DOHH2 (cell line): ENCODE data around the gene GATAD2A.

Experiments
- H3F3A ChIP-seq: fragments of 200-600 bp; sonication (generic), shearing (Covaris generic); 2 replicates; pipeline ENCODE4 v1.6.0; 2016; ENCODE audit warnings: antibody characterized with exemption, mild to moderate bottlenecking; ENCODE audit not compliant: control insufficient read depth, insufficient read depth
- H3K27ac ChIP-seq: fragments of 200-600 bp; sonication (generic); 2 replicates; pipeline ENCODE4 v1.5.1; 2014; ENCODE audit warnings: low read depth, mild to moderate bottlenecking, low read length, moderate library complexity
- H3K27me3 ChIP-seq: fragments of 200-600 bp; sonication (generic); 2 replicates; pipeline ENCODE4 v1.6.1; 2014; ENCODE audit warnings: mild to moderate bottlenecking, low read length, mixed read lengths; ENCODE audit not compliant: control insufficient read depth
- H3K36me3 ChIP-seq: fragments of 200-600 bp; sonication (generic); 2 replicates; pipeline ENCODE4 v1.6.1; 2014; ENCODE audit warnings: mild to moderate bottlenecking, low read length, moderate library complexity, mixed read lengths; ENCODE audit not compliant: control insufficient read depth
- H3K4me1 ChIP-seq: fragments of 200-600 bp; sonication (generic); 2 replicates; pipeline ENCODE4 v1.6.1; 2014; ENCODE audit warnings: mild to moderate bottlenecking, low read length, mixed read lengths; ENCODE audit not compliant: control insufficient read depth
- H3K4me2 ChIP-seq: fragments of 200-600 bp; sonication (generic); 2 replicates; pipeline ENCODE4 v1.6.0; 2014; ENCODE audit warnings: mild to moderate bottlenecking, low read length, moderate library complexity
- H3K4me3 ChIP-seq: fragments of 200-600 bp; sonication (generic); 2 replicates; pipeline ENCODE4 v1.5.1; 2014; ENCODE audit warnings: mild to moderate bottlenecking, low read length, mixed read lengths
- H3K79me2 ChIP-seq: fragments of 200-600 bp; sonication (generic); 2 replicates; pipeline ENCODE4 v1.6.1; 2014; ENCODE audit warnings: mild to moderate bottlenecking, low read length, mixed read lengths; ENCODE audit not compliant: control insufficient read depth
- H3K9me2 ChIP-seq: fragments of 200-600 bp; sonication (generic); replicated peaks from 2 replicates; pipeline ENCODE4 v1.6.1; 2014; ENCODE audit warnings: mild to moderate bottlenecking, low read length, mixed read lengths; ENCODE audit not compliant: control insufficient read depth
- H3K9me3 ChIP-seq: fragments of 200-600 bp; sonication (generic); 2 replicates; pipeline ENCODE4 v1.6.1; 2014; ENCODE audit warnings: antibody characterized with exemption, low read length, mixed read lengths; ENCODE audit not compliant: control insufficient read depth, insufficient read depth
- H4K20me1 ChIP-seq: fragments of 200-600 bp; sonication (generic); 2 replicates; pipeline ENCODE4 v1.6.0; 2014; ENCODE audit warnings: low read depth, mild to moderate bottlenecking, antibody characterized with exemption, low read length, moderate library complexity; ENCODE audit not compliant: control insufficient read depth, insufficient read depth
- EZH2phosphoT487 ChIP-seq: fragments of 200-600 bp; sonication (generic); IDR thresholded peaks from 2 replicates; pipeline ENCODE4 v1.6.1; 2017; ENCODE audit warnings: borderline replicate concordance, mild to moderate bottlenecking, antibody characterized with exemption, low read length, moderate library complexity, mixed read lengths
- TF ChIP-seq, protein P1 (sequence below): fragments of 200-600 bp; sonication (generic); IDR thresholded peaks from one replicate; pipeline ENCODE4 v1.5.1; 2014; ENCODE audit warnings: antibody characterized with exemption, mild to moderate bottlenecking, low read depth, low read length; ENCODE audit not compliant: poor library complexity, severe bottlenecking

The GATAD2A gene

DNA sequence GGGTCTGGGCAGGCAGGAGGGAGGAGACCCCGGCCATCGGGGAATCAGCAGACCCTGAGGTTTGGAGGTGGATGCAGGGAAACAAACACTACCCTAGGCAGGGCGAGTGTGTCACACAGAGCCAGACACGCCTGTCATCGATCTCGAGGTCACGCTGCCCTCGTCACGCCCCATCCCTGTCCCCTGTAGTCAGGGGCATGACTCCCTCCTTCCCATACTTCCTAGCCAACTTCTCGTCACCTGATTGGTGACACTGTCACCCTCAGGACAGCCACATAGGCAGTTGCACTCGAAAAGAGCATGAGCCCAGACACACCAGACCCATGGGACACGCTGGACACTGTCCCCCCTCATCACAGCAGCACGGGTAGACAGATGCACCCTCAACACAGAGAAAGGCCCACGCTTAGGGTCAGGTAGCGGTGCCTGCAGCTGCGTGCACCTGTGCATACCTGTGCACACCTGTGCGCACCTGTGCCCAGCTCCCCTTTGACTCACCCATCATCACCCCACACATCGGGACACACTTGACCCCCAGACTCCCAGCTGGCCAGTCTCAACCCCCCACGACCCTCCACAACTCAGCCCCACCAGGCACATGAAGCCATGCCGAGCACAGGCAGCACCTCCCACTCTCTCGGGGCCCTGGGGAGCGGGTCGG, 144.5 kb downstream of the GATAD2A start:
- no peaks in the 10 kb centered on the region for H3K36me3 ChIP-seq
- H3K27me3 ChIP-seq = 0 out of 2 replicates have a peak, but pooled peaks cover 3% of the 10 kb centered on the region
- H4K20me1 ChIP-seq = no peaks in the 10 kb centered on the region; the same call in 1 of the 2 replicates
- H3K4me2 ChIP-seq = no peak overlapping the region
- H3F3A ChIP-seq = no peaks in the 10 kb centered on the region
- TF ChIP-seq, protein P1, sequence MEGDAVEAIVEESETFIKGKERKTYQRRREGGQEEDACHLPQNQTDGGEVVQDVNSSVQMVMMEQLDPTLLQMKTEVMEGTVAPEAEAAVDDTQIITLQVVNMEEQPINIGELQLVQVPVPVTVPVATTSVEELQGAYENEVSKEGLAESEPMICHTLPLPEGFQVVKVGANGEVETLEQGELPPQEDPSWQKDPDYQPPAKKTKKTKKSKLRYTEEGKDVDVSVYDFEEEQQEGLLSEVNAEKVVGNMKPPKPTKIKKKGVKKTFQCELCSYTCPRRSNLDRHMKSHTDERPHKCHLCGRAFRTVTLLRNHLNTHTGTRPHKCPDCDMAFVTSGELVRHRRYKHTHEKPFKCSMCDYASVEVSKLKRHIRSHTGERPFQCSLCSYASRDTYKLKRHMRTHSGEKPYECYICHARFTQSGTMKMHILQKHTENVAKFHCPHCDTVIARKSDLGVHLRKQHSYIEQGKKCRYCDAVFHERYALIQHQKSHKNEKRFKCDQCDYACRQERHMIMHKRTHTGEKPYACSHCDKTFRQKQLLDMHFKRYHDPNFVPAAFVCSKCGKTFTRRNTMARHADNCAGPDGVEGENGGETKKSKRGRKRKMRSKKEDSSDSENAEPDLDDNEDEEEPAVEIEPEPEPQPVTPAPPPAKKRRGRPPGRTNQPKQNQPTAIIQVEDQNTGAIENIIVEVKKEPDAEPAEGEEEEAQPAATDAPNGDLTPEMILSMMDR = no peak
- no peak for TF ChIP-seq EZH2phosphoT487
- no peaks in the 10 kb centered on the region for H3K79me2 ChIP-seq
- no peak overlapping the region for H3K27ac ChIP-seq
- no peaks in the 10 kb centered on the region for H3K4me1 ChIP-seq
- H3K9me2 ChIP-seq = no peaks in the 10 kb centered on the region
- no peaks in the 10 kb centered on the region for H3K9me3 ChIP-seq
- no peak overlapping the region for H3K4me3 ChIP-seq

DNA sequence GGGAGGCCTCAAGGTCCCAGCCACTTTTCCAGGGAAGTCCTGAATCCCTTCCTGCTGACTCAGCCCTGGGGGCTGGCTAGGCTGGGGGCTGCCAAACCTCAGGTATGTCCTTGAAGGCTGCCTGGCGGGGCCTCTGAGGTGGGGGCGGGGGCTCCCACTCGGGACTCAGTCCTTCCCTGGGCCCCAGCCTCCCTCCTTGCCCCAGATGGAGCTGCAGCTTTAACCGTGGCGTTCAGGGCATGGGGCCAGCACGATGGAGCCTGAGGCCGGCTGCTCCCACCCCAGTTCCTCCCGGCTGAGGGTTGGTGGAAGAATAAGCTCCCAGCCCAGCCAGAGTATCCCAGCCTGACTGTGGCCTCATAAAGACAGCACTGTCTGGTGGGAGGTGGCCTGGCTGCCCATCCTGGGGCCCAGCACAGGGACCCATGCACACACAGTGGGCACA, 145.0 kb downstream of the GATAD2A start:
- no peak overlapping the region for H3K4me3 ChIP-seq
- no peaks in the 10 kb centered on the region for H3F3A ChIP-seq
- no peaks in the 10 kb centered on the region for H3K9me2 ChIP-seq
- no peak overlapping the region for H3K4me2 ChIP-seq
- H3K79me2 ChIP-seq = no peaks in the 10 kb centered on the region
- no peaks in the 10 kb centered on the region for H3K4me1 ChIP-seq
- H3K9me3 ChIP-seq = no peaks in the 10 kb centered on the region
- no peaks in the 10 kb centered on the region for H3K36me3 ChIP-seq
- TF ChIP-seq, protein P1 = no peak
- TF ChIP-seq EZH2phosphoT487 = no peak
- H3K27me3 ChIP-seq = 0 out of 2 replicates have a peak, but pooled peaks cover 3% of the 10 kb centered on the region
- no peaks in the 10 kb centered on the region; the same call in 1 of the 2 replicates for H4K20me1 ChIP-seq
- no peak overlapping the region for H3K27ac ChIP-seq

DNA sequence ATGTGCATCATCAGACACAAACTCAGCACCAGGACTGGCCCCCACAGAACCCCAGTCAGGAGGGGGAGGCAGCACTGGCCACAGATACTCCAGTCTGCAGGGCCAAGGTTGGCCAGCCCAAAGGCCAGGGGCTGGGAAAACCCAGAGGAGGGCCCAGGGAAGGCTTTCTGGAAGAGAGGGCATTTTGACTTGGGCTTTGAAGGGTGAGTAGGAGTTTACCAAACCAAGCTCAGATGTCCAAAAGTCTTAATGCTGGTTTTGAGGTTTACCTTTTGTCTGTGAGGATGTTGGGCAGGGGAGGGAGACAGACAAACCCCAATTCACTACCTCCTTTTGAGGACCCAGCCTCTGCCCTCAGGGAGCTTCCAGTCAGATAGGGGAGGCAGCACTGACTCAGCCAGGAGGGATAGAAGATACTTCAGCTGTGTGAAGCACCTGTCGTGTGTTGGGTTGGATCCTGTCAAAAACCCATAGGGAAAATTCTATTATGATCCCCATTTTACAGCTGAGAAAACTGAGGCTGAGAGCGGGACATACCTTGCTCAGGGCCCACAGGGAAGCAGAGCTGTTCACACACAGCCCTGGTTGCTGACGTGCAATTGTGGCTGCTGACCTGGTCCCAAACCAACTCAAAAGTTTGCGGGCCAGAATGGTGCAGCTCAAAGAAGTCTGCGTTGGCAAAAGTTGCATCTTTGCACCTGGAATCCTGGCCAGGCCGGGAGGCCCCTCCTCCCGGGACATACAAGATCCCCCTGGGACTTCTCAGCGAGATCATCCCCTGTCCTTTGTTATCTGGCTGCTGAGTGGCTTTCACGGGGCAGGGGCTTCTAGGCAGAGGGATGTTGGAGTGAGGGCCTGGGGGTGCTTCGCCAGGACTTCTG, 145.7 kb downstream of the GATAD2A start:
- Histone ChIP-seq H3K4me2 (no peak overlapping the region), H3K27ac (no peak overlapping the region), H3K36me3 (no peaks in the 10 kb centered on the region), H3K9me3 (no peaks in the 10 kb centered on the region), H4K20me1 (no peaks in the 10 kb centered on the region; the same call in 1 of the 2 replicates), H3K4me1 (no peaks in the 10 kb centered on the region), H3K79me2 (no peaks in the 10 kb centered on the region), H3K4me3 (no peak overlapping the region), H3K9me2 (no peaks in the 10 kb centered on the region), H3F3A (no peaks in the 10 kb centered on the region), H3K27me3 (0 out of 2 replicates have a peak, but pooled peaks cover 3% of the 10 kb centered on the region)
- no peak for TF ChIP-seq EZH2phosphoT487
- TF ChIP-seq, protein P1 = no peak
